ENCODE data around the gene GMNC. TPM values are rescaled to one million over a fixed set of nuclear protein-coding genes. Genes with fewer than 3 reads are reported as not detected.

The GMNC gene
- total RNA-seq, 2 experiments from 2014 or later, result not detected

DNA sequence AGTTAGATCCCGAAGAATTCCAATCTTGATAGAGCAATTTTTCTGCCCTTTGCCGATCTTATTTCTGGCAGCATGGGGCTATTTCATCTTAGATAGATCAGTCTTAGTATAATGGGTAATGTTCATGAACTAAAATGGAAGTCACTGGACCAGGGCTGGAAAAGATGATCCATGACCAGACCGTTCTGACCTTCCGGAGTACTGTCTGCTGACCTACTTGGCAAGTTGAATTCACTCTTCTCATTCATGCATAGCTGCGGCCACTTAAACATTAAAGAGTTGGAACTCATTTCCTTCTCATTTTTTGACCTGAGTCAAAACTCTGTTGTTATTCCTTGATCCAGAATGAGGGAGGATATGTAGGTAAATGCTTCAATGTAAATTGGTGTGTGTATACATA lies 32.5 kb downstream of the GMNC start:
- POLR2A ChIA-PET, result interaction anchor here (0.5 kb wide), 1 partner anchor 14 kb away, joined by 4 read pairs; no protein-coding TSS in a partner anchor
- Histone ChIP-seq H3K79me2 (ENCODE audit: insufficient read depth, low read depth, low read length) (no peaks in the 10 kb centered on the region), H3K4me1 (ENCODE audit: insufficient read depth, low read length, poor library complexity, severe bottlenecking) (no peaks in the 10 kb centered on the region), H3K36me3 (ENCODE audit: insufficient read depth, low read length) (no peaks in the 10 kb centered on the region), H3K9me3 (ENCODE audit: low read length) (no peaks in the 10 kb centered on the region), H3K4me2 (ENCODE audit: low read length) (no peak overlapping the region), H3K4me3 (ENCODE audit: low read depth, low read length, poor library complexity, severe bottlenecking) (no peak overlapping the region), H4K20me1 (ENCODE audit: insufficient read depth, low read length) (no peaks in the 10 kb centered on the region; the same call in 1 of the 2 replicates), H3K27ac (ENCODE audit: low read depth, low read length, poor library complexity, severe bottlenecking) (no peak overlapping the region), H2AFZ (ENCODE audit: low read length) (no peak overlapping the region), H3K9me2 (ENCODE audit: insufficient read depth, low read length) (no peaks in the 10 kb centered on the region)
- CTCF ChIA-PET (ENCODE audit: unreplicated experiment), result no interaction called here
- DNase-seq (ENCODE audit: low spot score), result no peak
- intact Hi-C loops (cut with micrococcal nuclease; ENCODE audit: unreplicated experiment), result no loop called here
- TF ChIP-seq EZH2phosphoT487 (IDR thresholded peaks at IDR 0.05; ENCODE audit: borderline replicate concordance, low read depth, low read length), result no peak
- BruUV-seq (replicated peaks), result no TSS peak

DNA sequence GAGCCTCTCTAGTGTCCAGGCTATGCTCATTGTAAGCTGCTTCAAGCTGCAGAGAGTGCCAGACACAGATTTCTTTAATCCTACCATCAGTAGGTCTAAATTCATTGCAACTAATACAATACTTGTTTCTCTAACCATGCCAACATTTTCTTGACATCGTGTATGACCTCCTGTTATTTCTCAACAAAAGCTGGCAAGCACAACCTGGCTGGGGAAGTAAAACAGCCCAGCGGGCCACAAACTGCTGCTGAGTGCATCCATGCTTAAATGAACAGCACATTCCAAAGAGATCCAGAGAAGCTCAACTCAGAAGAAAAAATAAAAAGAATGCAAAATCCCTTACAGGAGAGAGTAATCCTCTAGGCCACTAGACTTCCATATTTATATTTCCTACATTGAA lies 36.5 kb downstream of the GMNC start:
- no peak for DNase-seq (ENCODE audit: low spot score)
- H3K36me3 ChIP-seq (ENCODE audit: insufficient read depth, low read length), result no peaks in the 10 kb centered on the region
- POLR2A ChIA-PET, result interaction anchor here (0.6 to 0.9 kb wide), 2 partner anchors 14 to 164 kb away, joined by 3 to 4 read pairs; no protein-coding TSS in a partner anchor
- no peaks in the 10 kb centered on the region for H3K9me3 ChIP-seq (ENCODE audit: low read length)
- no peak overlapping the region for H3K4me3 ChIP-seq (ENCODE audit: low read depth, low read length, poor library complexity, severe bottlenecking)
- H4K20me1 ChIP-seq (ENCODE audit: insufficient read depth, low read length), result no peaks in the 10 kb centered on the region; the same call in 1 of the 2 replicates
- no peaks in the 10 kb centered on the region for H3K9me2 ChIP-seq (ENCODE audit: insufficient read depth, low read length)
- H3K79me2 ChIP-seq (ENCODE audit: insufficient read depth, low read depth, low read length), result no peaks in the 10 kb centered on the region
- no peak overlapping the region for H3K4me2 ChIP-seq (ENCODE audit: low read length)
- intact Hi-C loops (cut with micrococcal nuclease; ENCODE audit: unreplicated experiment), result no loop called here
- no peaks in the 10 kb centered on the region for H3K4me1 ChIP-seq (ENCODE audit: insufficient read depth, low read length, poor library complexity, severe bottlenecking)
- CTCF ChIA-PET (ENCODE audit: unreplicated experiment), result no interaction called here
- TF ChIP-seq, protein P1, sequence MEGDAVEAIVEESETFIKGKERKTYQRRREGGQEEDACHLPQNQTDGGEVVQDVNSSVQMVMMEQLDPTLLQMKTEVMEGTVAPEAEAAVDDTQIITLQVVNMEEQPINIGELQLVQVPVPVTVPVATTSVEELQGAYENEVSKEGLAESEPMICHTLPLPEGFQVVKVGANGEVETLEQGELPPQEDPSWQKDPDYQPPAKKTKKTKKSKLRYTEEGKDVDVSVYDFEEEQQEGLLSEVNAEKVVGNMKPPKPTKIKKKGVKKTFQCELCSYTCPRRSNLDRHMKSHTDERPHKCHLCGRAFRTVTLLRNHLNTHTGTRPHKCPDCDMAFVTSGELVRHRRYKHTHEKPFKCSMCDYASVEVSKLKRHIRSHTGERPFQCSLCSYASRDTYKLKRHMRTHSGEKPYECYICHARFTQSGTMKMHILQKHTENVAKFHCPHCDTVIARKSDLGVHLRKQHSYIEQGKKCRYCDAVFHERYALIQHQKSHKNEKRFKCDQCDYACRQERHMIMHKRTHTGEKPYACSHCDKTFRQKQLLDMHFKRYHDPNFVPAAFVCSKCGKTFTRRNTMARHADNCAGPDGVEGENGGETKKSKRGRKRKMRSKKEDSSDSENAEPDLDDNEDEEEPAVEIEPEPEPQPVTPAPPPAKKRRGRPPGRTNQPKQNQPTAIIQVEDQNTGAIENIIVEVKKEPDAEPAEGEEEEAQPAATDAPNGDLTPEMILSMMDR (conservative IDR thresholded peaks at IDR 0.05; ENCODE audit: low read length), result no peak
- no peak for TF ChIP-seq EZH2phosphoT487 (IDR thresholded peaks at IDR 0.05; ENCODE audit: borderline replicate concordance, low read depth, low read length)
- H2AFZ ChIP-seq (ENCODE audit: low read length), result no peak overlapping the region
- BruUV-seq (replicated peaks), result no TSS peak
- H3K27ac ChIP-seq (ENCODE audit: low read depth, low read length, poor library complexity, severe bottlenecking), result no peak overlapping the region

DNA sequence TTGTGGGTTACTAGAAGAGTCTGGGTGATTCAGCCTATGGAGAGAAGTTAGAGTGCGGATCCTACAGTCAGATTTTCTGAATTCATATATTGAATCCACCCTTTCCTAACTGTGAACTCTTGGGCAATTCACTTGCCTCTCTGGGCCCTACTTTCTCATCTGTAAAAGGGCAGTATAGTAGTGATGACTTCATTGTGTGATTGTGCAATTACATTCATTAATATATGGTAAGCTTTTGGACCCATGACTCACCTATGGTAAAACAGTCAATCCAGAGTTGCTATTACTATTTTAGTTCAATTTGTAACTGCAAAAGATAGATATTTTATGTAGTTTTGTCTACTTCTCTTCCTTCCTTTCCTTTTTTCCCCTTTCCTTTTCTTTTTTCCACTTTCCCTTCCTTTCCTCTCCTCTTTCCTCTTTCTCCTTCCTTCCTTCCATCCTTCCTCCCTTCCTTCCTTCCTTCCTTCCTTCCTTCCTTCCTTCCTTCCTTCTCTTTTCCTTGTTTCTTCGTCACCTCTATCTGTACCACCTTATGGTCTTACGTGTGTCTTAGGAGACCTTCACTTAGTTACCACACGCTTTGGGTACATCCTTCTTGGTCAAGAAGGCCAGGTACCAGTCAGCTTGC lies 37.0 kb downstream of the GMNC start:
- no peak overlapping the region for H3K27ac ChIP-seq (ENCODE audit: low read depth, low read length, poor library complexity, severe bottlenecking)
- TF ChIP-seq, protein P1 (conservative IDR thresholded peaks at IDR 0.05; ENCODE audit: low read length), result no peak
- no peak for TF ChIP-seq EZH2phosphoT487 (IDR thresholded peaks at IDR 0.05; ENCODE audit: borderline replicate concordance, low read depth, low read length)
- CTCF ChIA-PET (ENCODE audit: unreplicated experiment), result no interaction called here
- no peaks in the 10 kb centered on the region for H3K9me2 ChIP-seq (ENCODE audit: insufficient read depth, low read length)
- no peak overlapping the region for H3K4me3 ChIP-seq (ENCODE audit: low read depth, low read length, poor library complexity, severe bottlenecking)
- no peak for DNase-seq (ENCODE audit: low spot score)
- no peaks in the 10 kb centered on the region for H3K9me3 ChIP-seq (ENCODE audit: low read length)
- H3K4me1 ChIP-seq (ENCODE audit: insufficient read depth, low read length, poor library complexity, severe bottlenecking), result no peaks in the 10 kb centered on the region
- H3K36me3 ChIP-seq (ENCODE audit: insufficient read depth, low read length), result no peaks in the 10 kb centered on the region
- no peaks in the 10 kb centered on the region for H3K79me2 ChIP-seq (ENCODE audit: insufficient read depth, low read depth, low read length)
- intact Hi-C loops (cut with micrococcal nuclease; ENCODE audit: unreplicated experiment), result no loop called here
- no TSS peak for BruUV-seq (replicated peaks)
- H2AFZ ChIP-seq (ENCODE audit: low read length), result no peak overlapping the region
- H4K20me1 ChIP-seq (ENCODE audit: insufficient read depth, low read length), result no peaks in the 10 kb centered on the region; the same call in 1 of the 2 replicates
- POLR2A ChIA-PET, result interaction anchor here (0.6 to 0.9 kb wide), 2 partner anchors 14 to 164 kb away, joined by 3 to 4 read pairs; no protein-coding TSS in a partner anchor
- no peak overlapping the region for H3K4me2 ChIP-seq (ENCODE audit: low read length)
